ENCODE results near the gene DPEP3.

Gene DPEP3

DNA sequence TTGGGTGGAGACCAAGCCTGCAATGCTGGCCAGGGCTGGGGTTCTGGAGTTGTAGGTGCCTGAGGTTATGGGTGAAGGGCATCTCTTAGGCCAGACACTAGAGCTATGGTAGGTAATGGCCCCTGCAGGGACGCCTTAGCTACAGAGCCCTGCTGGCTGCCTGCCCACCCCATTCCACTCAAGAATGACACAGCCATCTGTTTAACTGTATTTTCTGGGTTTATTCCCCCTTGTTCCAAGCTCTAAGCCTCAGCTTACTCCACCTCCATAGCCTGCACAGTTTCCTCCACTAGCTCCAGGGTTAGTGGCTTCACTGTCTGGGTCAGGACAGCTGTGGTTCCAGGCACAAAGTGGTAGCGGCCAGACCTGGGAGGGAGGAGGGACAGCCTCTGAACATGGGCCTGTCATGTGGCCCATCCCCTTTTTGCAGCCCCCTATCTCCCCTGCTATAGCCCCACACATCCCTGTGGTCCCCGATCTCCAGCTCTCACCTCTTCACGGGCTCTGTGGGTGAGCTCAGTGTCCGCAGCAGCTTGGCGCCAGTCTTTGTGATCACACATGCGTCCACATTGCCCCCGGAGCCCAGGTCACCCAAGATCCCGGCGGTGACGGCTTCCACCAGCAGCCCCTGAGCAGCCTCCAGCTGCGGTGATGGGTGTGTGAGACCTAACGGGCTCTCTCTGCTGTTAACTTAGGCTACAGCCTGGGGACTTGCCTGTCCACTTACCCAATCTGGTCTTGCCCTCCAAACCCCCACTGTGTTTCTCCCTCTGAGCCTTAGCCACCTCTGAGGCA, 45.8 kb downstream of the DPEP3 start:
- H3K4me3 ChIP-seq (ENCODE audit: low read depth, low read length) = peak overlapping the region; percentile 81
- TF ChIP-seq, protein P1, sequence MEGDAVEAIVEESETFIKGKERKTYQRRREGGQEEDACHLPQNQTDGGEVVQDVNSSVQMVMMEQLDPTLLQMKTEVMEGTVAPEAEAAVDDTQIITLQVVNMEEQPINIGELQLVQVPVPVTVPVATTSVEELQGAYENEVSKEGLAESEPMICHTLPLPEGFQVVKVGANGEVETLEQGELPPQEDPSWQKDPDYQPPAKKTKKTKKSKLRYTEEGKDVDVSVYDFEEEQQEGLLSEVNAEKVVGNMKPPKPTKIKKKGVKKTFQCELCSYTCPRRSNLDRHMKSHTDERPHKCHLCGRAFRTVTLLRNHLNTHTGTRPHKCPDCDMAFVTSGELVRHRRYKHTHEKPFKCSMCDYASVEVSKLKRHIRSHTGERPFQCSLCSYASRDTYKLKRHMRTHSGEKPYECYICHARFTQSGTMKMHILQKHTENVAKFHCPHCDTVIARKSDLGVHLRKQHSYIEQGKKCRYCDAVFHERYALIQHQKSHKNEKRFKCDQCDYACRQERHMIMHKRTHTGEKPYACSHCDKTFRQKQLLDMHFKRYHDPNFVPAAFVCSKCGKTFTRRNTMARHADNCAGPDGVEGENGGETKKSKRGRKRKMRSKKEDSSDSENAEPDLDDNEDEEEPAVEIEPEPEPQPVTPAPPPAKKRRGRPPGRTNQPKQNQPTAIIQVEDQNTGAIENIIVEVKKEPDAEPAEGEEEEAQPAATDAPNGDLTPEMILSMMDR (IDR thresholded peaks at IDR 0.05; ENCODE audit: low read depth, low read length, missing control alignments) = no peak
- no peak for DNase-seq (ENCODE audit: low read depth)

DNA sequence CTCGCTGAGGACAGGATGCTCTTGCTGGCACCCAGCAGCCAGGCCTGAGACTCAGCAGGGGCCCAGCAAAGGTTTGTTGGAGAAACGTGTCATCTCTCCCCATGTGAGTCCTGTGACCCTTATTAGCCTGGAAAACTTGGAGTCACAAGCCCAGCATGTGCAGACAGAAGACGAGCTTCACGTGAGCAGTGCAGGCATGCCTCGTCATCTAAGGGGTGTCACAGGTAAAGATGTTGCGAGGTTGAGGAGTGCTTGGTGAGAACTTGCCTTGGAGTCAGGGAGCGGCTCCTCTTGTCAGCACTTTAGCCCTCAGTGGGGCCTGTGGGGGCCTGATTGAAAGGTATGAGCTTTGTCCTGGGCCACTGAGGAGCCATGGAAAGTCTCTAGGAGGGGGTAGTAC, 46.5 kb downstream of the DPEP3 start:
- no peak overlapping the region for H3K4me3 ChIP-seq (ENCODE audit: low read depth, low read length)
- no peak for DNase-seq (ENCODE audit: low read depth)
- TF ChIP-seq, protein P1 (IDR thresholded peaks at IDR 0.05; ENCODE audit: low read depth, low read length, missing control alignments) = no peak

DNA sequence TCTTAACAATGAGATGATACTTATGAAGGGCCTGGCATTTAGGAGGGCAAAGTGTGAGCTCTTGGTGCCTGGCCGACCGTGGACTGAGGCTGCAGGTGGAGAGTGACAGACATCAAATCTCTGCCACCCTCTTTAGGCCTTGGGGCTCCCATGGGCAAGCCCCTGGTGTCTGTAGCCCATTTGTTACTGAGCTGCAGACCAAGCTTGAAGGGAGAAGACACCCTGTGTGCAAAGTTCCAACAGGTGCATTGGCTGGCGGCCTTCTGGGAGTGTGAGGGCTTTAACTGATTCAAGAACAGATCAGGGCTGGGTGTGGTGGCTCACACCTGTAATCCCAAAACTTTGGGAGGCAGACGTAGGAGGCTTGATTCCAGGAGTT, 47.8 kb downstream of the DPEP3 start:
- H3K4me3 ChIP-seq (ENCODE audit: low read depth, low read length) = no peak overlapping the region
- TF ChIP-seq, protein P1 (IDR thresholded peaks at IDR 0.05; ENCODE audit: low read depth, low read length, missing control alignments) = no peak
- DNase-seq (ENCODE audit: low read depth) = no peak

DNA sequence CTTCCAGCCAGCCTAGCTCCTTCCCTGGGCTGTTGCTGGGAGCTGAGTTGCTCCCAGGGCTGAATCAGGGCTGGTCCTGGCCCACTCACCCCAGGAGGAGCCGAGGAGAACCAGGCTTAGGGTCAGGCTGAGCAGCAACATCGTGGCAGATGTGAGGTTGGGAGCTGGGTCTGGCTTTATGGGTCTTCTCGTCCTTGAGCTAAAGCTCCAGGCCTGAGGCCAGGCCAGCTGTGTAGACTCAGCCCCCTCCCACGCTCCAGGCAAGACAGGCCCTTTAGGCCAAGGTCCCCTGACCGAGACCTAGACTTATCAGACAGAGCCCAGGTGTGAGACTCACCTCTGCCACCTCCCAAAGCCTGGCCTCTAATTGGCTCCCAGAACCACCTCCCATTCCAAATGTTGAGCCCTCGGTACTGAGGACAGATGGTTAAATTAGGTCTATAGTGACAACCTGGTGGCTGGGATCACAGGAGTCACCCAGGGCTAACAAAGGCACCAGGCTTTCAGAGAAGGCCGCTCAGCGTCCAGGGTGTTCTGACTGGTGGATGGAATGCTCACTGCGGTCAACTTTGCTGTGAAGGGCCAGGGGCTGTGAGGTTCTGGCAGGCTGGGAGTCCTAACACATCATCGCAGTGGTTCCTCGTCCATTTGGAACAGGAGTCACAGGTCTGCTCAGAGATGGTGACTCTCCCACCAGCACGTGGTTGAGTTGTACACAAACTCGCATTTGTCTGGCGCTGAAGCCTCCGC, 48.4 kb downstream of the DPEP3 start, which contains the start of gene CTRL:
Gene CTRL, minus strand, starts transcription at position 151 of the 750 bp plus-strand sequence. Its CDS starts 10 bp downstream, at position 141.
- TF ChIP-seq, protein P1 (IDR thresholded peaks at IDR 0.05; ENCODE audit: low read depth, low read length, missing control alignments) = no peak
- H3K4me3 ChIP-seq (ENCODE audit: low read depth, low read length) = no peak within 1 kb of the TSS
- DNase-seq (ENCODE audit: low read depth) = no peak

DNA sequence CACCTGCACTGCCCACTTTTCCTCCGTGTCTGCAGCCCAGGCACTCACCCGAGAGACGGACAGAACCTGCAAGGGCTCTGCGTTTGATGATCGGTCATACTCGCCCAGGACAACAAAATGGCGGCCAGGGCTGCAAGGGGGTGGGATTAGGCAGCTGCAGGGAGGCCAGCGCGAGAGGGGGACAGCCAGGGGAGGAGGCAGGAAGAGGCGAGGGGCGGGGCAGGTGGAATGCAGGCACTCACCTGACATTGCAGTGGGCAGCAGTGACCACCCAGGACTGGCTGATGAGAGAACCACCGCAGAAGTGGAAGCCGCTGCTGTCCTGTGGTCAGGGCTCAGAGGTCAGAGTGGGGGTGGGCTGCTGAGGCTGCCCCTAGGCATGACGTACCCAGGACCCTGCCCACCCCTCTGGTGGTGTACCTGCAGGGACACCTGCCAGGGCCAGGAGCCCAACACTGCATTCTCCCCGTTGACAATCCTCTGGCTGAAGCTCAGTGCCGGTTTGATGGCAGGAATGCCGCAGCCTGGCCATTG, 49.6 kb downstream of the DPEP3 start:
- H3K4me3 ChIP-seq (ENCODE audit: low read depth, low read length) = no peak overlapping the region
- DNase-seq (ENCODE audit: low read depth) = no peak
- TF ChIP-seq, protein P1 (IDR thresholded peaks at IDR 0.05; ENCODE audit: low read depth, low read length, missing control alignments) = no peak

DNA sequence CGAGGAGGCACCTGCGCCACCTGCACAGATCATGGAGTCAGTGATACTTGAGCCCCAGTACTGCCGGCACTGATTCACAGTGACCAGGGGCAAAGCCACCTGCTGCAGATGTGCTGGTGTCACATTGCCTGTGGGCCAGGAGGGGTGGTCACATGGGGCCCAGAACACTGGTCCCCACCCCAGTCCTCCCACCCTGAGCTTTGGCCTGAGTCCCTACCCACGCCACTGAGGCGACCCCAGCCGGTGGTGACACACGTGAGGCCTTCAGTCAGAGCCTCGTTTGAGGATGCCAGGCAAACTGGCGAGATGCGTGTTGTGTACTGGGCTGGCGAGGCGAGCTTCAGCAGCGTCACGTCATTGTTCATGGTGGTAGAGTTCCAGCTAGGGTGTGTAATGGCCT, 50.1 kb downstream of the DPEP3 start:
- no peak for DNase-seq (ENCODE audit: low read depth)
- H3K4me3 ChIP-seq (ENCODE audit: low read depth, low read length) = no peak overlapping the region

More for the DNA sequence above, 50.1 kb downstream of the DPEP3 start:
- TF ChIP-seq, protein P1 (IDR thresholded peaks at IDR 0.05; ENCODE audit: low read depth, low read length, missing control alignments) = no peak

All from GM12864 (cell line).